ENCODE results near the gene MPG. TPM values are rescaled to one million over a fixed set of nuclear protein-coding genes. Genes with fewer than 3 reads are reported as not detected.
"Not testable (repeated sequence)": the region's sequence is repeated elsewhere in the genome, so short reads cannot be mapped to it uniquely, and the experiment has no call there.

MPG gene
- total and polyA plus RNA-seq, 7 donors: 23.0 to 68.1 (median 43.1) TPM

DNA sequence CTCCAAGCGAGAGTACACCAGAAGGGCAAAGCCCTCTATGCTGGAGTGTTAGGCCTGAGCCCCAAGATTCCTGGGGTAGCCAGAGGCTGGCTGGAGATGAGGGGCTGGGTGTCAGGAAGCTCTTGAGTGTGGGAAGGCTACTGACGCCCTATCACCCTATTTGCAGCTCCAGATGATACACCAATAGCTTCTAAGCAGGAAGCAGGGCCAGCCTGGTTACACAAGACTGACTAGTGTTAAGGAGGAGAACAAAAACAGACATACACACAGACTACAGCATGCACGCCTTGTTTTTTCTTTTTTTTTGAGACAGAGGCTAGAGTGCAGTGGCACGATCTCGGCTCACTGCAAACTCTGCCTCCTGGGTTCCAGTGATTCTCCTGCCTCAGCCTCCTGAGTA, 40.5 kb upstream of the MPG start:
- intact Hi-C loops (cut with DNase I): no loop called here
- WGBS, 3 donors: 93 to 97% (median 96%) methylated on average over 5 of the region's 5 CpGs

DNA sequence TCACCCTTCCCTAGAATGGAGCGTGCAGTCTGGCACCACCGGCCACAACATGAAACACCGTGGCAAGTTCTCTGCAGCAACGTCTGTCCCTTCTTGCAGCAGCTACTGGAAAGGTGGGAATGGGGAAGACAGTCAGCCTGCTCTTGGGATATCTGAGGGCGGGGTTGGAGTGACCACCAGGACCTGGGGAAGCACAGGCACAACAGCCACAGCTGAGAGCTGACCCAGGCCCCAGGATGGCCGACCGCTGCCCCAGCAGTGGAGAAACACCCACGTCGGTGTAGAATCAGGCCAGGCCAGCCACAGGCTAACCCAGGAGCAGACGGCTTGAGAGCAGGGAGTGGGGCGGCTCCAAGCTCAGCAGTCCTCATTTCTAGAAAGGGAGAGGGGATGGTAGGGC, 39.8 kb upstream of the MPG start:
- H3K27me3 ChIP-seq (ENCODE audit: insufficient read depth in 3 of 3, low read length in 2 of 3); H3K4me1 ChIP-seq; H3K4me3 ChIP-seq; H3K27ac ChIP-seq; ATAC-seq; intact Hi-C loops (cut with DNase I); H3K9me3 ChIP-seq; H3K36me3 ChIP-seq (ENCODE audit: insufficient read depth in 1 of 2, low read depth in 1 of 2); DNase-seq: not testable (repeated sequence)
- WGBS, 3 donors: 77 to 92% (median 90%) methylated on average over 10 to 11 of the region's 11 CpGs

More for the DNA sequence above, 40.5 kb upstream of the MPG start:
- no peak for DNase-seq
- no peaks in the 10 kb centered on the region for H3K27me3 ChIP-seq (ENCODE audit: insufficient read depth in 3 of 3, low read length in 2 of 3)
- H3K4me3 ChIP-seq: no peak overlapping the region
- no peaks in the 10 kb centered on the region for H3K4me1 ChIP-seq
- H3K9me3 ChIP-seq: no peaks in the 10 kb centered on the region
- TF ChIP-seq, protein P1, sequence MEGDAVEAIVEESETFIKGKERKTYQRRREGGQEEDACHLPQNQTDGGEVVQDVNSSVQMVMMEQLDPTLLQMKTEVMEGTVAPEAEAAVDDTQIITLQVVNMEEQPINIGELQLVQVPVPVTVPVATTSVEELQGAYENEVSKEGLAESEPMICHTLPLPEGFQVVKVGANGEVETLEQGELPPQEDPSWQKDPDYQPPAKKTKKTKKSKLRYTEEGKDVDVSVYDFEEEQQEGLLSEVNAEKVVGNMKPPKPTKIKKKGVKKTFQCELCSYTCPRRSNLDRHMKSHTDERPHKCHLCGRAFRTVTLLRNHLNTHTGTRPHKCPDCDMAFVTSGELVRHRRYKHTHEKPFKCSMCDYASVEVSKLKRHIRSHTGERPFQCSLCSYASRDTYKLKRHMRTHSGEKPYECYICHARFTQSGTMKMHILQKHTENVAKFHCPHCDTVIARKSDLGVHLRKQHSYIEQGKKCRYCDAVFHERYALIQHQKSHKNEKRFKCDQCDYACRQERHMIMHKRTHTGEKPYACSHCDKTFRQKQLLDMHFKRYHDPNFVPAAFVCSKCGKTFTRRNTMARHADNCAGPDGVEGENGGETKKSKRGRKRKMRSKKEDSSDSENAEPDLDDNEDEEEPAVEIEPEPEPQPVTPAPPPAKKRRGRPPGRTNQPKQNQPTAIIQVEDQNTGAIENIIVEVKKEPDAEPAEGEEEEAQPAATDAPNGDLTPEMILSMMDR (IDR thresholded peaks at IDR 0.05): no peak
- no peaks in the 10 kb centered on the region for H3K36me3 ChIP-seq (ENCODE audit: insufficient read depth in 1 of 2, low read depth in 1 of 2)
- ATAC-seq: no peak
- H3K27ac ChIP-seq: no peak overlapping the region

DNA sequence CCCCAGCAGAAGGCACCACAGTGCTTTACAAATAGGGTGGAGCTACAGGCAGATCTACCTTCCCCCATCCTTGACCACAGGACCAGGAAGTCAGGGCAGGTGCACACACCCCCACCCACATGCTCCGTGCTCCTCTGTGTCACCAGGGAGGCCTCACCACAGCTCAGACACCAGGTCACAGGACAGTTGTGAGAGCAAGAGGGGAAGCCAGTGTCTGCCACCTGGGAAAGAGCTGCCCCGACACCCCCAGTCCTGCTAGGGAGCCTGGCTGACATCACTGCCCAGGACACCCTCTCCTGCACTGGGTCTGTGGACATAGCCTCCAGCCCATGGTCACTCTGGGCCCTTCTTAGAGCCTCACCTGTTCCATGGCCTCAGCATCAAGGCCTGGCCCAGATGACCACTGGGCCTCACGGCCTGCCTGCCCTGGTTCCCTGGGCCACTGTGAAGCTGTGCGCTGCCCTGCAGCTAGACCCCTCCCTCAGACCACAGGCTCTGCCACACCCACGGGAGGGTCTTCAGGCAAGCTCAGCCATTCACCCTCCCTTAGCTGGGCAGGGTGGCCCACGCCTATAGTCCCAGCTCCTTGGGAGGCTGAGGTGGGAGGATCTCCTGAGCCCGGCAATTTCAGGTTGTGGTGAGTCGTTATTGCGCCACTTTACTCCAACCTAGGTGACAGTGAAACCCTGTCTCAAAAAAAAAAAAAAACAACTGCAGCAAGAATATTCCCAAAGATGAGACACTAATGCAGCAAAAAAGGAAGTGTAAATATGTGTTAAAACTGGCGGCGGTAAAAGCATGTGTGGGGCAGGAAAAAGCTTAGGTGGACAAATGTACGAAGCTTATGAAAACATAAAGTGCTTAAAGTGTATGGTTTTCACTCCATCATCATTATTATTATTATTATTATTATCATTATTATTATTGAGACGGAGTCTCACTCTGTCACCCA, 38.8 kb upstream of the MPG start:
- Histone ChIP-seq H3K27ac (no peak overlapping the region), H3K4me1 (no peaks in the 10 kb centered on the region), H3K4me3 (no peak overlapping the region), H3K27me3 (ENCODE audit: insufficient read depth in 3 of 3, low read length in 2 of 3) (no peaks in the 10 kb centered on the region), H3K36me3 (ENCODE audit: insufficient read depth in 1 of 2, low read depth in 1 of 2) (peaks cover 0 to 6% of the 10 kb centered on the region in 2 donors), H3K9me3 (no peaks in the 10 kb centered on the region)
- ATAC-seq (no peak), DNase-seq (no peak)
- TF ChIP-seq, protein P1 (IDR thresholded peaks at IDR 0.05): no peak
- WGBS, 3 donors: 88 to 90% (median 88%) methylated on average over 11 to 13 of the region's 13 CpGs
- intact Hi-C loops (cut with DNase I): no loop called here

DNA sequence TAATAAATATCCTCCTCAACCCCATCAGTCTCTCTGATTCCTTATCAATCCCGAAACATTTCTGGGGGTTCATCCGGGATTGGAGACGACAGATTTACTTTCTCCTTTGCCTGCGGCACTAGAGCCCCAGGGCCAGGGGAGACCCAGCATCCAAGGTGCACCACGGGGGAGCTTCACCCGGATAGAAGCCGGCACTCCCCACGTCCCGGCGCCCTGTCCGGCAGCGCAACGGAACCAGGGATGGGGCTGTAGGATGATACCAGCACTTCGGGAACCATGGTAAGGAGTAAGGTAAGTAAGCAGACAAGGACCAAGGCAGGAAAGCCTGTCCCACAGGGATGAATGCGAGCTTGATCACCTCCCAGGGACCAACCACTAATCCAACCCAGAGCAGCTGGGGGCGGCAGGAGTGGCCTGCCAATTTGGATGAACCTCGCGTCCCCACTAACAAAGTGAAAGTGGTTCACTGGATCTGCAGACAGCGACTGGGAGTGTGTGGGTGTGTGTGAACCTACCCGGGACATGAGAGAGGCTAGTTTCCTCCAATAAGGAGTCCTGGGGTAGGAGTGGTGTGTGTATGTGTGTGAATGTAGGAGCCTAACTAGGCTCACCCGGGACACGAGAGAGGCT, 36.5 kb upstream of the MPG start:
- DNase-seq (no peak), ATAC-seq (no peak)
- no peak overlapping the region for H3K4me3 ChIP-seq
- no peaks in the 10 kb centered on the region for H3K4me1 ChIP-seq
- intact Hi-C loops (cut with DNase I): no loop called here
- 79 to 91% (median 81%) methylated on average over 22 of the region's 22 CpGs for WGBS, 3 donors
- TF ChIP-seq, protein P1 (IDR thresholded peaks at IDR 0.05): no peak
- no peaks in the 10 kb centered on the region for H3K9me3 ChIP-seq
- H3K27me3 ChIP-seq (ENCODE audit: insufficient read depth in 3 of 3, low read length in 2 of 3): no peaks in the 10 kb centered on the region
- peaks cover 5 to 30% of the 10 kb centered on the region in 2 donors for H3K36me3 ChIP-seq (ENCODE audit: insufficient read depth in 1 of 2, low read depth in 1 of 2)
- H3K27ac ChIP-seq: no peak overlapping the region

DNA sequence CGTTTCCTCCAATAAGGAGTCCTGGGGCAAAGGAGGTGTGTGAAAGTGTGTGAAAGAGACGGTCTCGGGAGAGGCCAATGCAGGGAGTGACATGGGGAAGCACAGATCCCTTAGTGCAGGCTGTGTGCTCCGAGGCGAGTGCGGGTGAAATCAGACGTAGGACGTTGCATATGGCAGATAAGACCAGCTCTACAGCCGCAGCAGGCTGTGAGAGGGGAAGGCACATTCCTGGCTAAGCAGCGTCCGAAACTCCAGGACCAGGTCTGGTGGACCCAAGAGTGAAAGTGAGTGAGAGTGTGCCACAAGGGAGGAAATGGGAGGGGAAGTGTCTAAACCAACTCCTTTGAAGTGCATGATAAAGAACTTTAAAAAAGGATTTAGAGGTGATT, 36.0 kb upstream of the MPG start:
- Histone ChIP-seq H3K27me3 (ENCODE audit: insufficient read depth in 3 of 3, low read length in 2 of 3) (no peaks in the 10 kb centered on the region), H3K36me3 (ENCODE audit: insufficient read depth in 1 of 2, low read depth in 1 of 2) (peaks cover 5 to 35% of the 10 kb centered on the region in 2 donors), H3K27ac (no peak overlapping the region), H3K4me1 (no peaks in the 10 kb centered on the region), H3K9me3 (no peaks in the 10 kb centered on the region), H3K4me3 (no peak overlapping the region)
- no peak for ATAC-seq
- DNase-seq: no peak
- TF ChIP-seq, protein P1 (IDR thresholded peaks at IDR 0.05): no peak
- 86 to 90% (median 90%) methylated on average over 11 of the region's 11 CpGs for WGBS, 3 donors
- intact Hi-C loops (cut with DNase I): no loop called here

Measured in psoas muscle (tissue), 8 donors.